Duodenal mucosa (tissue), 2 donors: ENCODE data around the gene SETD4.
"Not testable (repeated sequence)": the region's sequence is repeated elsewhere in the genome, so short reads cannot be mapped to it uniquely, and the experiment has no call there.

Experiments
- H3K27ac ChIP-seq: one replicate; pipeline ENCODE4 v1.7.0; 2013; ENCODE audit warnings: low read depth, low read length
- H3K27me3 ChIP-seq, 2 donors: one replicate each; pipeline ENCODE4 v1.7.0; 2013; ENCODE audit warnings: low read length in 2 of 2, control low read depth in 1 of 2; ENCODE audit not compliant: insufficient read depth in 2 of 2, control insufficient read depth in 1 of 2
- H3K36me3 ChIP-seq, 2 donors: one replicate each; pipeline ENCODE4 v1.7.0; 2013; ENCODE audit warnings: low read length in 2 of 2, control low read depth in 1 of 2; ENCODE audit not compliant: insufficient read depth in 2 of 2, control insufficient read depth in 1 of 2
- H3K4me1 ChIP-seq, 2 donors: one replicate each; pipeline ENCODE4 v1.7.0; 2013; ENCODE audit warnings: low read length in 2 of 2, control low read depth in 1 of 2; ENCODE audit not compliant: insufficient read depth in 2 of 2, control insufficient read depth in 1 of 2
- H3K4me3 ChIP-seq, 2 donors: one replicate each; pipeline ENCODE4 v1.7.0; 2013; ENCODE audit warnings: low read length in 2 of 2, low read depth in 1 of 2
- H3K9ac ChIP-seq, 2 donors: one replicate each; pipeline ENCODE4 v1.7.0; 2013; ENCODE audit warnings: low read length in 2 of 2, low read depth in 1 of 2
- H3K9me3 ChIP-seq, 2 donors: one replicate each; pipeline ENCODE4 v1.7.0; 2013; ENCODE audit warnings: low read length in 2 of 2, control low read depth in 1 of 2; ENCODE audit not compliant: control insufficient read depth in 1 of 2

Gene SETD4

GRCh38 chr21:36079010-36079649 lies 18.8 kb upstream of the SETD4 start:
- no peak overlapping the region for H3K9ac ChIP-seq

DNA sequence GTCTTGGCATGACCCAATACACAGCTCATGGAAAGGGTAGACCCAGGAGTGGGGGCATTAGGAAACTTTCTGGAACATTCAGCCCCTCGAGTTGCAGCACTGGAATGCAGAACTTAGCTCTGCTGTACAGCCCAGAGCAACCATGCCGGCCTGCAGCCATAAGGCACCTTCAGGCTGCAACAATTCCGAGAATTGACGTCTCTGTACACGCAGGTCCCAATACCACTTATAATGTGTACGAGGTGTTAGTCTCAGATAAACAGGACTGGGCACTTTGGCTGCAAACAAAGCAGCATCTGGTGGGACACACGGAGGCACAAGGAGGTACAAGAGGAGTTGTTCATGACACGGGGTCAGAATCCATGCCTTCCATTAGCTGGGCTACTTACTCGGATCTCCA lies 17.4 kb upstream of the SETD4 start:
- peaks cover 18 to 39% of the 10 kb centered on the region in 2 donors for H3K4me1 ChIP-seq
- H3K4me3 ChIP-seq, result no peak overlapping the region
- peaks cover 0 to 7% of the 10 kb centered on the region in 2 donors for H3K36me3 ChIP-seq
- H3K27ac ChIP-seq, result no peak overlapping the region
- H3K9ac ChIP-seq, result no peak overlapping the region
- no peaks in the 10 kb centered on the region for H3K27me3 ChIP-seq
- no peaks in the 10 kb centered on the region for H3K9me3 ChIP-seq

More at GRCh38 chr21:36079010-36079649, 18.8 kb upstream of the SETD4 start:
- peaks cover 17 to 33% of the 10 kb centered on the region in 2 donors for H3K4me1 ChIP-seq
- peak overlapping the region in 1 of 2 donors; percentile 3 for H3K4me3 ChIP-seq
- H3K9me3 ChIP-seq, result no peaks in the 10 kb centered on the region
- H3K36me3 ChIP-seq, result peaks cover 0 to 3% of the 10 kb centered on the region in 2 donors
- H3K27ac ChIP-seq, result no peak overlapping the region
- H3K27me3 ChIP-seq, result no peaks in the 10 kb centered on the region

- no peak overlapping the region for H3K9ac ChIP-seq
- H3K27me3 ChIP-seq, result no peaks in the 10 kb centered on the region
- H3K36me3 ChIP-seq, result peaks cover 5 to 13% of the 10 kb centered on the region in 2 donors
- peak overlapping the region in 1 of 2 donors; percentile 17 for H3K4me3 ChIP-seq
- H3K27ac ChIP-seq, result no peak overlapping the region
- H3K4me1 ChIP-seq, result peaks cover 24 to 45% of the 10 kb centered on the region in 2 donors
- H3K9me3 ChIP-seq, result no peaks in the 10 kb centered on the region
Observed at GRCh38 chr21:36076878-36077655, 16.7 kb upstream of the SETD4 start.

DNA sequence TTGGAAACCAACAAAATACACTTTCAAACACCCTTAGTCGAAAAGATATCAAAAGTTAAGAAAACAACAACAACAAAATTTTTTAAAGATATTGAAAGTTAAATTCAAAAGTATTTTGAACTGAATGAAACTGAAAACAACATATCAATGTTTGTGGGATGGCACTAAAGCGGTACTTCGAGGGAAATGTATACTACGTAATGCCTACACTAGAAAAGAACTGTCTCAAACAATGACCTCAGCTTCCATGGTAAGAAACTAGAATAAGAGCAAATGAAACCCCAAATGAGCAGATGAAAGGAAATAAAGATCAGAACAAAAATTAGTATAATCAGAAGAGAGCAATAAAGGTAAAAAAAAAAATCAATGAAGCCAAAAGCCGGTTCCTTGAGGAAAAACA lies 15.6 kb upstream of the SETD4 start:
- no peak overlapping the region for H3K27ac ChIP-seq

DNA sequence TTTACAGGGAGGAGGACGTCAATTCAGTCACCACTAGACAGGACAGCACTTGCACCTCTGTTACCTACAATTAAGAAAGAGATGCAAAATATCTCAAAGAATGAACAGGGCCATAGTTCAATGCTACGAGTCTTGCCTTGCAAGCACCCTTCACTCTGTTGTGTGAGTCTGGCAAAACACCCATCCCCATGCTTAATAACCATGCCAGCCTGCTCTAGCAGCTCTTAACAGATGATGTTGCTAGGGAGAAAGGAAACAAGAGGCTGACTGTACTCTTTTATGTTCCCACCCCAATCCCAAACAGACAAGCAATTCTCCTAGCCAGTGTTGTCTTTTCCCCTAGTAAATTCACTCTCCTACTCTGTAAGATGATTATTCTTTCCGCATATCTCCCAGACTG lies 14.8 kb upstream of the SETD4 start:
- no peaks in the 10 kb centered on the region for H3K9me3 ChIP-seq
- no peak overlapping the region for H3K4me3 ChIP-seq
- peaks cover 35 to 57% of the 10 kb centered on the region in 2 donors for H3K4me1 ChIP-seq
- peaks cover 7 to 22% of the 10 kb centered on the region in 2 donors for H3K36me3 ChIP-seq
- H3K27ac ChIP-seq, result no peak overlapping the region
- no peaks in the 10 kb centered on the region for H3K27me3 ChIP-seq
- H3K9ac ChIP-seq, result no peak overlapping the region

More for the DNA sequence above, 15.6 kb upstream of the SETD4 start:
- H3K27me3 ChIP-seq, result no peaks in the 10 kb centered on the region
- no peak overlapping the region for H3K4me3 ChIP-seq
- peaks cover 7 to 22% of the 10 kb centered on the region in 2 donors for H3K36me3 ChIP-seq
- no peaks in the 10 kb centered on the region for H3K9me3 ChIP-seq
- H3K4me1 ChIP-seq, result peaks cover 34 to 56% of the 10 kb centered on the region in 2 donors
- H3K9ac ChIP-seq, result no peak overlapping the region

DNA sequence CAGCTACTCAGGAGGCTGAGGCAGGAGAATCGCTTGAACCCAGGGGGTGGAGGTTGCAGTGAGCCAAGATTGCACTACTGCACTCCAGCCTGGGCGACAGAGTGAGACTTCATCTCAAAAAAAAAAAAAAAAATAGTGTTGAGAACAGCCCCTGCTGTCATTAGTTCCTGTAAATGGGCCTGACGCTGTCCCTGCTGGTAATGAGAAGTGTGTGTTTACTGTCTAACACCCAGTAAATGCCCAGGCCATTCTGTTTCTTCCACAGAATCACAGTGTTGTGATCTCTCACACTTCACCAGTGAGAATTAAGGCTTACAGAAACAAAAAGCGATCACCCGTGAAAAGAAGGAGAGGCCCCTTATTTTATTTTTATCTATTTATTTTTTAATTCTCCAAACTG lies 13.6 kb upstream of the SETD4 start:
- H3K9me3 ChIP-seq, H3K27me3 ChIP-seq, H3K27ac ChIP-seq: not testable (repeated sequence)
- Histone ChIP-seq H3K4me1 (peaks cover 38 to 56% of the 10 kb centered on the region in 2 donors), H3K36me3 (peaks cover 11 to 22% of the 10 kb centered on the region in 2 donors), H3K9ac (peak overlapping the region; percentile 26 to 59), H3K4me3 (peak overlapping the region in 1 of 2 donors; percentile 59)

GRCh38 chr21:36073181-36073580 lies 12.9 kb upstream of the SETD4 start:
- Histone ChIP-seq H3K27ac (peak overlapping the region; percentile 22), H3K4me3 (peak overlapping the region; percentile 59 to 87), H3K9ac (peak overlapping the region; percentile 26 to 59), H3K27me3 (no peaks in the 10 kb centered on the region), H3K4me1 (peaks cover 33 to 56% of the 10 kb centered on the region in 2 donors), H3K9me3 (peaks cover 4 to 6% of the 10 kb centered on the region in 2 donors), H3K36me3 (peaks cover 12 to 22% of the 10 kb centered on the region in 2 donors)

DNA sequence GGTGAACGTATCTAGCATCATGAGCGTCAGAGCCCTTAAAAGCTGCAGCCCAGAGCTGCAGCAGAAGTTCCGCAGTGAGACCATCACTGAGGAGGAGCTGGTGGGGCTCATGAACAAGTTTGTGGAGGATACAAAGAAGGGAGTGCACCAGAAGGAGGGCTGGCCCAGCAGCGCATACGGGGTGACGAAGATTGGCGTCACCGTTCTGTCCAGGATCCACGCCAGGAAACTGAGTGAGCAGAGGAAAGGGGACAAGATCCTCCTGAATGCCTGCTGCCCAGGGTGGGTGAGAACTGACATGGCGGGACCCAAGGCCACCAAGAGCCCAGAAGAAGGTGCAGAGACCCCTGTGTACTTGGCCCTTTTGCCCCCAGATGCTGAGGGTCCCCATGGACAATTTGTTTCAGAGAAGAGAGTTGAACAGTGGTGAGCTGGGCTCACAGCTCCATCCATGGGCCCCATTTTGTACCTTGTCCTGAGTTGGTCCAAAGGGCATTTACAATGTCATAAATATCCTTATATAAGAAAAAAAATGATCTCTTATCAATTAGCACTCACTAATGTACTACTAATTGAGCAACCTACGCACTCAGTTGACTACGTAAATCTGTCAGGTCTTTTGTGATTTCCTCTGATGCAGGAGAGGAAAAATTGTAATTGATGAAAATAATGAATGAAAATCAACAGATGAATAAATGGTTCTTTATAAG lies 12.3 kb upstream of the SETD4 start:
- Histone ChIP-seq H3K4me1 (peaks cover 32 to 53% of the 10 kb centered on the region in 2 donors), H3K36me3 (peaks cover 12 to 22% of the 10 kb centered on the region in 2 donors), H3K9me3 (peaks cover 4 to 6% of the 10 kb centered on the region in 2 donors), H3K9ac (peak overlapping the region in 1 of 2 donors; percentile 67), H3K27me3 (no peaks in the 10 kb centered on the region), H3K4me3 (peak overlapping the region; percentile 87 to 95), H3K27ac (peak overlapping the region; percentile 59)

- Histone ChIP-seq H3K36me3 (peaks cover 12 to 22% of the 10 kb centered on the region in 2 donors), H3K4me3 (peak overlapping the region; percentile 87 to 95), H3K27ac (no peak overlapping the region), H3K27me3 (no peaks in the 10 kb centered on the region), H3K4me1 (peaks cover 25 to 53% of the 10 kb centered on the region in 2 donors), H3K9ac (peak overlapping the region; percentile 67 to 96), H3K9me3 (peaks cover 4 to 6% of the 10 kb centered on the region in 2 donors)
Observed at GRCh38 chr21:36070999-36071398, 10.7 kb upstream of the SETD4 start.
